ENCODE data around the gene RSPH6A.

GRCh38 chr19:45786533-45786894 is 28.6 kb downstream of the RSPH6A start:
- TF ChIP-seq CTCF (IDR thresholded peaks at IDR 0.05) (no peak), POLR2A (IDR thresholded peaks at IDR 0.05) (no peak)
